ENCODE data around the gene PAGE4. TPM values are rescaled to one million over a fixed set of nuclear protein-coding genes. Genes with fewer than 3 reads are reported as not detected.
A peak's percentile ranks its signal among the peaks of the same experiment; 100 is the strongest.

Gene PAGE4
- total and polyA plus RNA-seq, 2 of the 13 experiments (the other 11 are each of a cell fraction or from before 2014, with no cell fraction given) = 1.1 TPM; not detected in 1

GRCh38 chrX:49840679-49841078 is 11.6 kb downstream of the PAGE4 start (continued):
- TF ChIP-seq TRIM22 (IDR thresholded peaks at IDR 0.05) (no peak), FOXP4 (CRISPR knock-in tag; IDR thresholded peaks at IDR 0.05) (peak; percentile 49), IRF2 (CRISPR knock-in tag; IDR thresholded peaks at IDR 0.05) (peak; percentile 68; the same call in 1 of the 2 replicates), ZNF740 (CRISPR knock-in tag; IDR thresholded peaks at IDR 0.05) (peak; percentile 99), RCOR2 (CRISPR knock-in tag; IDR thresholded peaks at IDR 0.05) (0 out of 2 replicates have a peak, but pooled peaks have one; percentile 36), MXI1 (IDR thresholded peaks at IDR 0.05; ENCODE audit: borderline replicate concordance, low read depth, low read length) (peak; percentile 80; the same call in 1 of the 3 replicates), ZBED4 (CRISPR knock-in tag; IDR thresholded peaks at IDR 0.05; ENCODE audit: borderline replicate concordance) (no peak), KDM5B (CRISPR knock-in tag; IDR thresholded peaks at IDR 0.05; ENCODE audit: borderline replicate concordance) (no peak), KAT8 (CRISPR knock-in tag; IDR thresholded peaks at IDR 0.05) (peak; percentile 42; the same call in 1 of the 2 replicates), ZBTB20 (CRISPR knock-in tag; IDR thresholded peaks at IDR 0.05; ENCODE audit: borderline replicate concordance, low read depth) (no peak), ZNF766 (CRISPR knock-in tag; IDR thresholded peaks at IDR 0.05; ENCODE audit: borderline replicate concordance) (no peak), ZNF691 (CRISPR knock-in tag; IDR thresholded peaks at IDR 0.05; ENCODE audit: borderline replicate concordance, low read depth) (peak; percentile 47; the same call in 1 of the 2 replicates)
